Lower lobe of right lung (tissue), 2 donors: Measurements from ENCODE around the gene CAPNS1. TPM values are rescaled to one million over a fixed set of nuclear protein-coding genes. Genes with fewer than 3 reads are reported as not detected.

ENCODE experiments used
- ATAC-seq, 2 donors: fragments of 200-7000 bp; cut with Tn5 transposase; one replicate each; pipeline ENCODE4 v1.9.1; 2020 to 2022; ENCODE audit warnings: mild to moderate bottlenecking in 2 of 2, moderate library complexity in 2 of 2
- DNase-seq: peaks from one replicate; pipeline ENCODE4 v3.0.0-alpha.2; 2020
- H3K27ac ChIP-seq: fragments of 200-600 bp; one replicate; pipeline ENCODE4 v1.8.0; 2022
- H3K27me3 ChIP-seq: fragments of 200-600 bp; one replicate; pipeline ENCODE4 v1.8.0; 2022; ENCODE audit warnings: low read depth
- H3K36me3 ChIP-seq: fragments of 200-600 bp; one replicate; pipeline ENCODE4 v1.8.0; 2022; ENCODE audit warnings: mild to moderate bottlenecking
- H3K4me1 ChIP-seq: fragments of 200-600 bp; one replicate; pipeline ENCODE4 v1.8.0; 2022
- H3K4me3 ChIP-seq: fragments of 200-600 bp; one replicate; pipeline ENCODE4 v1.8.0; 2022; ENCODE audit warnings: mild to moderate bottlenecking
- H3K9me3 ChIP-seq: fragments of 200-600 bp; one replicate; pipeline ENCODE4 v1.8.0; 2022
- intact Hi-C: fragments of 100-400 bp; cut with DNase I; formaldehyde crosslinking; loops from one replicate; pipeline ENCODE4 v1.11.0; 2022
- total RNA-seq: library from RNA; stranded (reverse); fragmentation: NEBNext Ultra II Directional; extraction: Animal tissue kit (Norgen Biotek cat#: 25700); gene quantifications from one replicate; pipeline ENCODE4 v1.2.1, GENCODE V29; 2021
- TF ChIP-seq, protein P1 (sequence below): fragments of 200-600 bp; IDR thresholded peaks from one replicate; pipeline ENCODE4 v1.8.0; 2022; ENCODE audit warnings: antibody characterized with exemption, mild to moderate bottlenecking
- donor health status: DM: no; HTN: yes; CAD: no; lungs with severe emphysema.

The CAPNS1 gene
- total RNA-seq, 1 donor from 2014 or later, result 584 TPM

DNA sequence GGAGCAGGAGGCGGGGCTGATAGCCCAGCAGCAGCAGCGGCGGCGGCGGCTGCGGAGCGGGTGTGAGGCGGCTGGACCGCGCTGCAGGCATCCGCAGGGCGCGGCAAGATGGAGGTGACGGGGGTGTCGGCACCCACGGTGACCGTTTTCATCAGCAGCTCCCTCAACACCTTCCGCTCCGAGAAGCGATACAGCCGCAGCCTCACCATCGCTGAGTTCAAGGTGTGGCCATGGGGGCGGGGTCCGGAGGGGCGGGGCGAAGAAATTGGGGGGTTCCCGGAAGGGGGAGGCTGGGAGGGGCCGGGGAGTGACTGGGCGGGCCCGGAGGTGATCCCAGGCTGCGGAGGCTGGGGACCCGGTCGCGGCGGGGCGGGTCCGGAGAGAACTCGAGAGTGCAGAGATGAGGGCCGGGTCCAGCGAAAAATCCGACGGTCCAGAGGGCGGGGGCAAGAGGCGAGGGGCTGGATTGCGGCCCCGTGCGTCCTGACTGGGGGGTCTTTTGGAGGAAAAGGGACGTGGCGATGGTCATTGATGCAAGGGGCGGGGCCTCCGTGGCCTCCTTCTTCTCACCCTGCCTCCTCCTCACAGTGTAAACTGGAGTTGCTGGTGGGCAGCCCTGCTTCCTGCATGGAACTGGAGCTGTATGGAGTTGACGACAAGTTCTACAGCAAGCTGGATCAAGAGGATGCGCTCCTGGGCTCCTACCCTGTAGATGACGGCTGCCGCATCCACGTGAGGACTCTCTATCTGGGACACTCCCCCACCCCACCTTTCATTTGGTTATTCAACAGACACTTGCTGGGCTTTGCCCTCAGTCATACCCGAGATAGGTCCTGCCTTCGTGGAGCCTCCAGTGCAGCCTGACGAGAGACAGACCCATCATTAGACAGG lies 24.2 kb upstream of the CAPNS1 start, which contains the start of gene TBCB:
TSS of gene TBCB (plus strand) at position 16 of the 891 bp plus-strand sequence. CDS start at position 109, 93 bp downstream.
- DNase-seq, result peak; percentile 89
- ATAC-seq, result peak; percentile 79 to 84
- intact Hi-C loops, result no loop called here

DNA sequence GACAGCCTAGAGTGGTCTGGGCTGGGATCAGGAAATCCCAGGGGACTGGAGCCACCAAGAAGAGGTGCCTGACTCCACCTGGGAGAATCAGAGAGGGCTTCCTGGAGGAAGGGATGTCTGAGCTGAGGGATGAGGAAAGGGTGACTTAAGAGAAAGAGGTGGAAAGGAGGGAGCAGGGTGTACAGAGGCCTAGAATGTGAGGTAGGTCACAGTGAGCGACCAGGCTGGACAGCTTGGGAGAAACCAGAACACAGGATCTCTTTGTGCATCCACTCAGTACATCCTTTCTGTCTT lies 23.6 kb upstream of the CAPNS1 start:
- Histone ChIP-seq H3K4me1 (peaks cover 27% of the 10 kb centered on the region), H3K27me3 (no peaks in the 10 kb centered on the region), H3K4me3 (peak overlapping the region; percentile 74), H3K27ac (peak overlapping the region; percentile 84), H3K9me3 (no peaks in the 10 kb centered on the region), H3K36me3 (peaks cover 65% of the 10 kb centered on the region)
- intact Hi-C loops, result no loop called here
- TF ChIP-seq, protein P1, sequence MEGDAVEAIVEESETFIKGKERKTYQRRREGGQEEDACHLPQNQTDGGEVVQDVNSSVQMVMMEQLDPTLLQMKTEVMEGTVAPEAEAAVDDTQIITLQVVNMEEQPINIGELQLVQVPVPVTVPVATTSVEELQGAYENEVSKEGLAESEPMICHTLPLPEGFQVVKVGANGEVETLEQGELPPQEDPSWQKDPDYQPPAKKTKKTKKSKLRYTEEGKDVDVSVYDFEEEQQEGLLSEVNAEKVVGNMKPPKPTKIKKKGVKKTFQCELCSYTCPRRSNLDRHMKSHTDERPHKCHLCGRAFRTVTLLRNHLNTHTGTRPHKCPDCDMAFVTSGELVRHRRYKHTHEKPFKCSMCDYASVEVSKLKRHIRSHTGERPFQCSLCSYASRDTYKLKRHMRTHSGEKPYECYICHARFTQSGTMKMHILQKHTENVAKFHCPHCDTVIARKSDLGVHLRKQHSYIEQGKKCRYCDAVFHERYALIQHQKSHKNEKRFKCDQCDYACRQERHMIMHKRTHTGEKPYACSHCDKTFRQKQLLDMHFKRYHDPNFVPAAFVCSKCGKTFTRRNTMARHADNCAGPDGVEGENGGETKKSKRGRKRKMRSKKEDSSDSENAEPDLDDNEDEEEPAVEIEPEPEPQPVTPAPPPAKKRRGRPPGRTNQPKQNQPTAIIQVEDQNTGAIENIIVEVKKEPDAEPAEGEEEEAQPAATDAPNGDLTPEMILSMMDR, result no peak
- DNase-seq, result no peak
- no peak for ATAC-seq

More for the DNA sequence above, 24.2 kb upstream of the CAPNS1 start, which contains the start of gene TBCB:
- TF ChIP-seq, protein P1, result no peak
- no peaks in the 10 kb centered on the region for H3K9me3 ChIP-seq
- peak within 1 kb of the TSS; percentile 84 for H3K27ac ChIP-seq
- peaks cover 27% of the 10 kb centered on the region for H3K4me1 ChIP-seq
- peak within 1 kb of the TSS; percentile 74 for H3K4me3 ChIP-seq
- no peaks in the 10 kb centered on the region for H3K27me3 ChIP-seq
- H3K36me3 ChIP-seq, result peaks cover 68% of the 10 kb centered on the region

DNA sequence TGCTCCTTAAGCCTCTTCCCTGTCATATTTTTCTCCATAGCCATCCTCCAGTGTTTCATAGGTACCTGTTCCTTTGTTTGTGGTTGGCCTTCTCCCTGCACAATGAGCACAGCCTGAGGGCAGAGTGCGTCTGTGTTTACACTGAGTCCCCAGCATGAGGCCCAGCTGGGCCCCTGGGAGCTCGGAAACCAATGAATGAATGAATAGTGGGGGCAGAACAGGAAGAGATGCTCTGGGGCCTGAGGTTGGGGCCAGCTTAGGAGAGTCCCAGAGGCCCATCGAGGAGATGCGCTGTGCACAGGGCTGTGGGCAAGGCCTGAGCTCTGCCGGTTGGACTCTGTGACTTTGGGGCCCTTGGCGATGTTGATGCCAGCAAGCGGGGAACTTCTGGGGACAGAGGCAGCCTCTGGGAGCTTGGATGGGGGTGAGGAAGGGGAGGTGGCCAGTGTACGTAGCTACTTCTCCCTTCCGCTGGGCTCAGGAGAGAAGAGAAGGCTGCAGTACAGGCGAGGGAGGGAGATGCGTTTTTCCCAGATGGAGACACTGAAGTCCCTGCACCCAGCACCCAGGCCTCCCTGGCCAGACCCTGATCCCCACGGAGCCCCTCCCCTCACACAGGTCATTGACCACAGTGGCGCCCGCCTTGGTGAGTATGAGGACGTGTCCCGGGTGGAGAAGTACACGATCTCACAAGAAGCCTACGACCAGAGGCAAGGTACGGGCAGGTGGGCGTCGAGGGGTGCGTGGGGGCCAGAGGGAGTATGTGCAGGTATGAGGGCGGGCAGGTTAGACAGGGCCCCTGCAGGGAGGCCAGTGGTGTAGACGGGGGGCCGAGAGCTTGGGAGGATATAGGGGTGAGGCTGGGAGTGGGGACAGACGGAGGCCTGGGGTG lies 19.5 kb upstream of the CAPNS1 start:
- peaks cover 15% of the 10 kb centered on the region for H3K4me1 ChIP-seq
- DNase-seq (no peak), ATAC-seq (peak in 1 of 2 donors; percentile 3)
- peaks cover 78% of the 10 kb centered on the region for H3K36me3 ChIP-seq
- H3K27me3 ChIP-seq, result no peaks in the 10 kb centered on the region
- intact Hi-C loops, result no loop called here
- H3K9me3 ChIP-seq, result no peaks in the 10 kb centered on the region
- TF ChIP-seq, protein P1, result no peak
- no peak overlapping the region for H3K4me3 ChIP-seq
- no peak overlapping the region for H3K27ac ChIP-seq

DNA sequence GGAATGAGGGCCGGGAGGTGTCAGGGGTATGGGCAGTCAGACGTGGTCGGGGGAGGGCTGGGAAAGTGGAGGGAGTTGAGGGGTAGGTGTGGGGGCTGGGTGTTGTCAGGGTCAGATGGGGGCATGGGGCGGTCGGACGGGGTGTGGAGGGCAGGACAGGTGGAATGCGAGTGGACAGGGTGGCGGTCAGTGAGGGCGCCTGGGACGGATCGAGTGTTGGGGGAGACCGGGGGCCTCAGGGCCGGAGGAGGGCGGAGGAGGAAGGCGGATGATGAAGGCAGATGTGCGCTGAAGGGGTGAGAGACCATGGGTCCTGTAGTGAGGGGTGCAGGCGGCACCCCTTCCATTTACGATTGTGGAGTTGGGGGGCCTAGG lies 18.9 kb upstream of the CAPNS1 start:
- TF ChIP-seq, protein P1, result no peak
- ATAC-seq, result peak in 1 of 2 donors; percentile 3

DNA sequence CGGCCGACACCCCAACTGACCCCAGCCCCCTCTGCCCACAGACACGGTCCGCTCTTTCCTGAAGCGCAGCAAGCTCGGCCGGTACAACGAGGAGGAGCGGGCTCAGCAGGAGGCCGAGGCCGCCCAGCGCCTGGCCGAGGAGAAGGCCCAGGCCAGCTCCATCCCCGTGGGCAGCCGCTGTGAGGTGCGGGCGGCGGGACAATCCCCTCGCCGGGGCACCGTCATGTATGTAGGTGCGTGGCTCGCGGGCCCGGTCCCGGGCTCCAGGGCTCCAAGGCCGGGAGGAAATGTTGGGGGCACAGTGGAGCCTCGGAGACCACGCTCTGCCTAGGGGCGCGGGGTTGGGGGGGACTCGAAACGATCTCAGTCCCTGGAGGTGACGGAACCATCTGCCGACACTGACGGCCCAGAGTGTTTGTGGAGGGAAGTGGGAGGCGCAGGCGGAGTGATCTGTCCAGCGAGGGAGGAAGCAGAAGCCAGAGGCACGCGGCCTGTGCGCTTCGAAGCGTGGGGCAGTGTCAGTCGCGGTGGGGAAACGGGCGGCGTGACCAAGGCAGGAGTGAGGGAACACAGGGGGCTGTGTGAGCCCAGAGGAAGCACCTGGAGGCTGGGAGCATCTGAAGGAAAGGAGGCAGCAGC lies 18.3 kb upstream of the CAPNS1 start:
- peaks cover 85% of the 10 kb centered on the region for H3K36me3 ChIP-seq
- TF ChIP-seq, protein P1, result no peak
- intact Hi-C loops, result no loop called here

More for the DNA sequence above, 18.9 kb upstream of the CAPNS1 start:
- DNase-seq, result no peak
- Histone ChIP-seq H3K9me3 (no peaks in the 10 kb centered on the region), H3K4me1 (peaks cover 13% of the 10 kb centered on the region), H3K27me3 (no peaks in the 10 kb centered on the region), H3K27ac (no peak overlapping the region), H3K4me3 (no peak overlapping the region), H3K36me3 (peaks cover 84% of the 10 kb centered on the region)
- intact Hi-C loops, result no loop called here

More for the DNA sequence above, 18.3 kb upstream of the CAPNS1 start:
- peaks cover 6% of the 10 kb centered on the region for H3K4me1 ChIP-seq
- DNase-seq, result no peak
- no peak overlapping the region for H3K4me3 ChIP-seq
- H3K27me3 ChIP-seq, result no peaks in the 10 kb centered on the region
- ATAC-seq, result peak in 1 of 2 donors; percentile 5
- no peak overlapping the region for H3K27ac ChIP-seq
- H3K9me3 ChIP-seq, result no peaks in the 10 kb centered on the region
